ENCODE measurements around the gene TMEM256.

Gene TMEM256

DNA sequence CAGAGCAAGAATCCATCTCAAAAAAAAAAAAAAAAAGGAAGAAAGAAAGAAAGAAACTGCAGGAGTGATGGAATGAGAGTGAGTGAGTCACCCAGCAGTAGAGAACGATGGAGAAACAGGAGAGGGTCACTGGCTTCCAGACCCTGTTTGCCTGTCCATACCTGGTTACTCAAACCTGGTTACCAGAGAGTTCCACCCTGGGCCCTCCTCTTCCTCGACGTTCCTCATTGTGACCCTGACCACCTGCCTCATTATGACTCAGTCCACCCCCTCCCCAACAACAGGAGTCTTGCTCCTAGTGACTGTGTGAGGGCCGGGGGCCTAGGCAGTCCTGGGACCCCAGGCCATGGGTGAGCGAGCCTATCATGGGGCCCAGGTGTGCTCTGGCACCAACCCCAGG is 24.7 kb upstream of the TMEM256 start, which contains the start of gene SPEM3:
Gene SPEM3, plus strand, starts transcription at position 301 of the 400 bp plus-strand sequence. Its CDS starts 46 bp downstream, at position 347.
- DNase-seq: no peak

DNA sequence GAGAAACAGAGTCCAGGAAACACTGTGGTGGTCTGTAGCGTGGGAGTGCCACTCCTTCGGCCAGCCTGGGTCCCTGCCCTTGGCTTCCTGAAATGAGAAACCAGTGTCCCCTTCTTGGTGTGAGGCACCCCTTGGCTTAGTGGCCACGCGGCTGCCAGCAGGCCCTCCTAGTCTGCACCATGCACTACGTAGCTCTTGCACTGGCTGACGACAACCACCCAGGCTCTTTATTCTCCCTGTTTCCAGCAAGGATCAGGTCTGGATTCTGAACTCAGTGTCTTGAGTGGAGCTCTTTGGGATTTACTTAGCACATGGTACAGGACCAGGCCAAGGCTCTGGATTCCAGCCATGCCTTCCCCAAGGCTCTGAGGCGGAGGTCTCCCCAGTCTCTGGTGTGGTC is 23.7 kb upstream of the TMEM256 start:
- DNase-seq: no peak

DNA sequence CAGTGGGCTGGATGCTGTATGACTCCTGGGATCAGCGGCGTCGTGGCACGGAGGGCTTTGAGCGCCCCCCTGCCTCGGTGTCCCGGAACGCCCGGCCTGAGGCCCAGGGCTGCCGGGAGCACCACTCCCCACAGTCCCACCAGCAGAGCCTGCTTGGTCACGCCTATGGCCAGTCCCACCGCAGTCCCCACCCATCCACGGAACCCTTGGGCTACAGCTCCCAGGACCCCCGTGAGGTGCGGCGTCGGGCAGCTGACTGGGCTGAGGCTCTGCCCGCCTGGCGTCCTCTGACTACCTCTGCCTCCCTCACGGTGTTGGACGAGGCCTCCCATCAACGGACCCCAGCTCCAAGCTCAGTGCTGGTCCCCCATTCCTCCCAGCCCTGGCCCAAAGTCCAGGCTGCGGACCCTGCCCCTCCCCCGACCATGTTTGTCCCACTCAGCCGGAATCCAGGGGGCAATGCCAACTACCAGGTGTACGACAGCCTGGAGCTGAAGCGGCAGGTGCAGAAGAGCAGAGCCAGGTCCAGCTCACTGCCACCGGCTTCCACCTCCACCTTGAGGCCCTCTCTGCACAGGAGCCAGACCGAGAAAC is 23.1 kb upstream of the TMEM256 start:
- no peak for DNase-seq

DNA sequence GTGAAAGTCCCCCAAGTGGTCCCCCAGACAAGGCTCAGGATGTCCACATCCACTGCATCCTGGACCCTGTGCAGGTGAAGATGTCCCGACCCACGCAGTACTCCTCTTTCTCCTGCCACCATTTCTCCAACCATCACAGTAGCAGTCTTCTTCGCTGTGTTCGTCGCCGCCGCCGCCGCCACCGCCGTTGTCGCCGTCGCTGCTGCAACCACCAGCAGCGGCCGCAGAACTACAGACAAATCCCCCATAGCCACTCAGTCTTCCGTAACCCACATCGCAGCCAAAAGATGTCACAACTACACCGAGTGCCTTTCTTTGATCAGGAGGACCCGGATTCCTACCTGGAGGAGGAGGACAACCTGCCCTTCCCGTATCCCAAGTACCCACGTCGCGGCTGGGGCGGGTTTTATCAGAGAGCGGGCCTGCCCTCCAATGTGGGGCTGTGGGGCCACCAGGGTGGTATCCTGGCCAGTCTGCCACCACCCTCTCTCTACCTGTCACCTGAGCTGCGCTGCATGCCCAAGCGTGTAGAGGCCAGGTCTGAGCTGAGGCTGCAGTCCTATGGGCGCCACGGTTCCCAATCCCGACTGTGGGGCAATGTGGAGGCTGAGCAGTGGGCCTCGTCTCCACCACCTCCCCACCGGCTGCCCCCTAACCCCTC is 22.4 kb upstream of the TMEM256 start:
- DNase-seq: no peak

DNA sequence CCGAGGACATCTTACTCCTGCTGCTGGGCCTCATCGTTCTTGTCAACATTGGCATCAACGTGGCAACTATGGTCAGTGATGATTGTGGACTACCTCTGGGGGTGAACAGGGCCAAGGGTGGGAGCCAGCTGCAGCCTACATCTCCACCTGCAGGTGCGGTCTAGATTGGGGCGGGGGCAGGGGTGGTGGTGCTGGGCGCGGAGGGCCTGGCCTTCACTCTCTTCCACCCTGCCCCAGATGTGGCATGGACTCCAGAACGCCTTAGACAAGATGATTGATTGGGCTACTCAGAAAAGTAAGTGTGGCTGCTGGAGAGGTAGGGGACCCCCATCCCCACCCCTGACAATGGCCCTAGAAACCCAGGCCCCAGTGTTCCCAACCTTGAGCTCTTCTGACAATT is 21.9 kb upstream of the TMEM256 start:
- DNase-seq: no peak

DNA sequence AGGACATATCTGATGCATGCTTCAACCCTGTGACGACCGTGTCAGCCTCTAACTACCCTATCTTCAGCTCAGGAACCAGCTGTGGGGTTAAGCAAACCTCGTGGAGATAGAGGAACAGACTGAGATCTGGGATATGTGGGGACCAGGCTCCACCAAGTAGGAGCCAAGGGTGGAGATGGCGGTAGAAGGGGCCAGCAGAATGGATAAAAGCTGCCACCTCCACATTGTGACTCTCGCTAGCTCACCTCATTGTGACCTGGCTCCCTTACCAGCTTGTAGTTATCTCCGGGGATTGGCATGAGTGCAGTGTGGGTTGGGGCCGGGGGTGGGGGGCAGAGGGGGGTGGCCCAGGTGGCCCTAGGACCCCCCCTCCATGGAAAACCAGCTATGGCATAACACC is 21.4 kb upstream of the TMEM256 start, which contains the start of gene SPEM2:
Gene SPEM2, plus strand, starts transcription at position 301 of the 400 bp plus-strand sequence. Its CDS starts 73 bp downstream, at position 374.
- DNase-seq: no peak

DNA sequence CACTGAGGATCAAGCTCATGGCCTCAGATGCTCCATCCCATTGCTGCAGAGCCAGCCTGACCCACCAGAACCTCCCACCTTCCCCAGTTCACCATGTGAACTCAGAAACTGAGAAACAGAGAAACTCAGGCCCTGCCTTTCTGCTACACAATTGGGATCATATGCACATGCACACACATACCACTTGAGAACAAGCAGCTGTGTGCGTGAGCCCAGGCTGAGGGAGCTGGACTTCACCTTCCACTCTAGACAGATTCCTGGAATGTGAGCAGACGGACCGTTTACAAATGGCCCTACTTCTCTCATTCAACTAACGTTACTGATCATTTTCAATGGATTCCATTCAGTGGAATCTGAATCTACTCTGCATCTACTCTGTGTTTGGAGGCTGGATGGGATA is 19.8 kb upstream of the TMEM256 start:
- no peak for DNase-seq

DNA sequence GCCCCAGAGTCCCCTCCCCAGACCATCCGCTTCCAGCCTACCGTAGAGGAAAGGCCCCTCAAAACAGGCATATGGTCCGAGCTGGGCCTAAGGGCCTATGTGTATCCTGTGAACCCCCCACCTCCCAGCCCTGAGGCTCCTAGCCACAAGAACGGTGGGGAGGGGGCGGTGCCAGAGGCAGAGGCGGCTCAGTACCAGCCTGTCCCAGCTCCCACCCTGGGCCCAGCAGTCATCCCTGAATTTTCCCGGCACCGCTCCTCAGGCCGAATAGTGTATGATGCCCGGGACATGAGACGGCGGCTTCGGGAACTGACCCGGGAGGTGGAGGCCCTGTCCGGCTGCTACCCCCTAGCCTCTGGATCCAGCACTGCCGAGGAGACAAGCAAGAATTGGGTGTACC is 17.3 kb upstream of the TMEM256 start:
- DNase-seq: no peak

DNA sequence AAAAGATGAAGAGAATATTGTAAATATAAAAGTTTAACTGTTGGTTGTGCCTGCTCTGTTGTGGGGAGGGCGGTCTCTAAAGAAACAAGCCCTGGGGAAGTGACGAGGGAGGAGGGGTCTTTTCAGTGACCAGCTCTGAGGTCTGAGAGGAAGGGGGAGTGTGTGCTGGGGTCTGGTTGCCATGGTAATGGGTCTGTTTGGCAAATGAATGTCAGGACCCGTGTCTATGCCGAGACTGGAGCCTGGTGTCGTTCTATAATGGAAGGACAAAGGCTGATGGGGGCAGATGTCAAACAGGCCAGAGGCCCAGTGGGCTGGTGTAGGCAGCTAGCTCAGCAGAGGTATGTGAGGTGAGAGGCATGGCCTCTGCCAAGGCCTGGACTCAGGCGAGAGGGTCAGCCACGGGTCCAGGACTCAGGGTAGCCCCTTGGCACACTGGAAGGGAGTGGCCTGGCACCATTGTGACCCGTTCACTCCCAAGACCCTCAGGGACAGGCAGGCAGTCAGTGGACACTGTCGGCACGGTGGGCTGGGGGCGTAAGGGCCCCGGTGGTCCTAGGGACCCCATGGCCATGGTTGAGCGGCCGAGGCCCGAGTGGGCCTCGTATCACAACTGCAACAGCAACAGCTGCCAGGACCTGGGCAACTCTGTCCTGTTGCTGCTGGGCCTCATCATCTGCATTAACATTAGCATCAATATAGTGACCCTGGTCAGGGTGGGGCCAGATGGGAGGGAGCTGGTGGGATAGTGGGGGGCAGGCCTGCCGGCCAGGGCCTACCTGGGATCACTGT is 16.1 kb upstream of the TMEM256 start, which contains the start of gene SPEM1:
Gene SPEM1, plus strand, starts transcription at position 506 of the 792 bp plus-strand sequence. Its CDS starts 61 bp downstream, at position 567.
- DNase-seq: no peak

DNA sequence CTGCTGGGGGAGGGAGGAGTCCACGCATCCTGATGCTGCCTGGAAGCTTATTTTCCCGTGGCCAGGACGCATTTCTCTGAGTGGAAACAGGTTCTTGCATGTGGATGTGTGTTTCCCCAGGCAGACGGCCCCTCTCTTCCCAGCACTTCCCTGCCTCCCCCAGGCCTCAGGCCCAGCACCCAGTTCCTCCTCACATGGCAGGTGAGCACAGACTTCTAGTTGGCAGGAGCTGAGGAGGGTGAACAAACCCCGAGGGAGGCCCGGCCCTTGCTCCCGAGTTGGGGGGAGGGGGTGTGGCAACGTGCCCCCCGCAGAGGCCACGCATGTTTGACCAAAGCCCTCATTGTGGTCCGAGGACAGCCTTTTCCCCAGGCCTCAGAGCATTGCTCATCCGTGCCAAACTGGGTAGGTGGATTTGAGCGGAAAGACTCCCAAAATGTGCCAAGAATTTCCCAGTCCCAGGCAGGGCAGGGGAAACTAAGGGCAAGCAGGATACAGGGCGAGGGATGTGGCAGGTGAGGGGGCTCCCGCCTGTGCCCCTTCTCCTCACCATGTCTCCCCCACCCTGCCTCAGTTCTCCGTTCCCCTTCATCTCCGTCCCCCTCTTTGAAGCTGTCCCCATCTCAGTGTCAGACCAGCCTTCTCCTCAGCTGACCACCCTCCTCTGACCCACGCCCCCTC is 14.7 kb upstream of the TMEM256 start:
- no peak for DNase-seq

DNA sequence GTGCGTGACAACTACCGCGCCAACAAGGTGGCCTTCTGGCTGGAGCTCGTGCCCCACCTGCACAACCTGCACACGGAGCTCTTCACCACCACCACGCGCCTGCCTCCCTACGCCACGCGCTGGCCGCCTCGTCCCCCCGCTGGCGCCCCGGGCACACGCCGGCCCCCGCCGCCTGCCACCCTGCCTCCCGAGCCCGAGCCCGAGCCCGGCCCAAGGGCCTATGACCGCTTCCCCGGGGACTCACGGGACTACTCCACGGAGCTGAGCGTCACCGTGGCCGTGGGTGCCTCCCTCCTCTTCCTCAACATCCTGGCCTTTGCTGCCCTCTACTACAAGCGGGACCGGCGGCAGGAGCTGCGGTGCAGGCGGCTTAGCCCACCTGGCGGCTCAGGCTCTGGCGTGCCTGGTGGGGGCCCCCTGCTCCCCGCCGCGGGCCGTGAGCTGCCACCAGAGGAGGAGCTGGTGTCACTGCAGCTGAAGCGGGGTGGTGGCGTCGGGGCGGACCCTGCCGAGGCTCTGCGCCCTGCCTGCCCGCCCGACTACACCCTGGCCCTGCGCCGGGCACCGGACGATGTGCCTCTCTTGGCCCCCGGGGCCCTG is 13.3 kb upstream of the TMEM256 start:
- no peak for DNase-seq

DNA sequence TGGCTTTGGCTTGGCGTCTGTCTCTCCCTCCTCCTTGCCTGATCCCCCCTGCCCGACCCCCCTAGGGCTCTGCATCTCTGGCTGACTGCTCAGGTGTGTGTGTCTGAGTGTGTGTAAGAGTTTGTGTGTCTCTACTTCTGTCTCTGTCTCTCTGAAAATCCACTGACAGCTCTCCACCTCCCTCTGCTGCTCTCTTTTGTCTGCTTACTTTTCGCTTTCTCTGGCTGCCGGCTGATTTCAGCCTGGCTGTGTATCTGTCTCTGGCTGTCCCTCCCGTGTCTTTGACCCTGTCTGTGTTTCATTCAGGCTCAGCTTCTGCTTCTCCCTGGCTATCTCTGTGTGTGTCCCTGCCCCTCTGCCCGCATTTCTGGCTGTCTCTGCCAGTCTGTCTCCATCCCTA is 12.4 kb upstream of the TMEM256 start:
- no peak for DNase-seq

DNA sequence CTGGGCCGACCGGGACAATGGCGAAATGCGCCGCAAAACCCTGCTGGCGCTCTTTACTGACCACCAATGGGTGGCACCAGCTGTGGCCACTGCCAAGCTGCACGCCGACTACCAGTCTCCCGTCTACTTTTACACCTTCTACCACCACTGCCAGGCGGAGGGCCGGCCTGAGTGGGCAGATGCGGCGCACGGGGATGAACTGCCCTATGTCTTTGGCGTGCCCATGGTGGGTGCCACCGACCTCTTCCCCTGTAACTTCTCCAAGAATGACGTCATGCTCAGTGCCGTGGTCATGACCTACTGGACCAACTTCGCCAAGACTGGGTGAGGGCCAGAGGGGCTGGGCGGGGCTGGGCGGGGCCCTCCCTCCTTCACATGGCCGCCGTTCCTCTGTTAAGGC is 11.9 kb upstream of the TMEM256 start:
- DNase-seq: no peak

DNA sequence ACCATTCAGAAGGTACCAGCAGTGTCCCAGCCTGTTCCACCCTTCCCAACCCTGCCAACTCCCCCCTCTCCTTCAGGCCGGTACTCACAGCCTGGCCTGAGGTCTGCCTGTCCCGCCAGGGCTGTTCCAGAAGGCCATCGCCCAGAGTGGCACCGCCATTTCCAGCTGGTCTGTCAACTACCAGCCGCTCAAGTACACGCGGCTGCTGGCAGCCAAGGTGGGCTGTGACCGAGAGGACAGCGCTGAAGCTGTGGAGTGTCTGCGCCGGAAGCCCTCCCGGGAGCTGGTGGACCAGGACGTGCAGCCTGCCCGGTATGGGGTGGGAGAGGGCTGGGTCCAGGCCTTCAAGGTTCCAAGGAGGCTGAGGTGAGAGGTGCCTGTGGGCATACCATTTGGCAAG is 10.9 kb upstream of the TMEM256 start:
- DNase-seq: no peak

DNA sequence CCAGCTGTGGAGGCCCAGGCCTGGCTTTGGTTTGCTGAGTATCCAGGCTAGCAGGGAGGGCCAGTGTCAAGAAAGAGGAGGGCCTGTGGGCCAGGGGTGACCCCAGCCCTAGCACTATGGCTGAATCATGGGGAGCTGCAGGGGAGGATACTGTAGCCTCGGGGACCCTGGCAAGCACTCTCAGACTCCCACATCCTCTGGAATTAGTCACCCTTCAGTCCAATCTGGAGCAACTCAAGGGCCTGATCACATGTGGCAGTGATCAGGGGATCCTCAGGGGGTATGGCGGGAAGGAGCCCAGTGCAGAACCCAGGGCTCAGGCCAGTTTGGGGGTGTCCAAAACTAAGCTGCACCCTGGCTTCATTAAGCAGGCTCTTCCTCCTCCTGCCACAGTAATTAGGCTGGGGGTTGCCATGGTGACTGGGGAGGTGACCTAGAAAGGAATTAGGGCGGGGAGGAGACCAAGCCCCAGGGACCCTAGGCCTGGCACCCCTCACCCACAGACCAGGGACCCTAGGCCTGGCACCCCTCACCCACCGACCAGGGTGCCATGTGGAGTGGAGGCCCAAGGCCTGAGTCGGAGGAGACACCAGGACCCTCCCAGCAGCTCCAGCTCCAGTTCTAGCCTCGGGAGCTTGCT is 9.6 kb upstream of the TMEM256 start:
- DNase-seq: no peak

DNA sequence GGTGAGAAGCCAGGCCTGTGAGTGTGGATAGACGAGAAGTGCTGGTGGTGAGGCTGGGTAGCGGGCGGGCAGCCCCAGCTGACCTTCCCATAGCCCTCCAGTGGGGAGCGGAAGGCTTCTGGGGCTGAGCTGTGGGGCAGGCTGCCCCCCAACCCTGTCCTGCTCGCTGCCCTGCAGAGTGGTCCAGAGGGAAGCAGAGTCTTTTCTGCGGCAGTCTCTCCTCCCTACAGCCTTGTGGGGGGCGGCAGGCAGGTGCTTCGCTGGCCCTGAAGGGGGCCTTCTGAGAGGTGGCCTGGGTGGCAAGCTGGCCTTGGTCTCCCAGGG is 7.5 kb upstream of the TMEM256 start:
- DNase-seq: no peak

DNA sequence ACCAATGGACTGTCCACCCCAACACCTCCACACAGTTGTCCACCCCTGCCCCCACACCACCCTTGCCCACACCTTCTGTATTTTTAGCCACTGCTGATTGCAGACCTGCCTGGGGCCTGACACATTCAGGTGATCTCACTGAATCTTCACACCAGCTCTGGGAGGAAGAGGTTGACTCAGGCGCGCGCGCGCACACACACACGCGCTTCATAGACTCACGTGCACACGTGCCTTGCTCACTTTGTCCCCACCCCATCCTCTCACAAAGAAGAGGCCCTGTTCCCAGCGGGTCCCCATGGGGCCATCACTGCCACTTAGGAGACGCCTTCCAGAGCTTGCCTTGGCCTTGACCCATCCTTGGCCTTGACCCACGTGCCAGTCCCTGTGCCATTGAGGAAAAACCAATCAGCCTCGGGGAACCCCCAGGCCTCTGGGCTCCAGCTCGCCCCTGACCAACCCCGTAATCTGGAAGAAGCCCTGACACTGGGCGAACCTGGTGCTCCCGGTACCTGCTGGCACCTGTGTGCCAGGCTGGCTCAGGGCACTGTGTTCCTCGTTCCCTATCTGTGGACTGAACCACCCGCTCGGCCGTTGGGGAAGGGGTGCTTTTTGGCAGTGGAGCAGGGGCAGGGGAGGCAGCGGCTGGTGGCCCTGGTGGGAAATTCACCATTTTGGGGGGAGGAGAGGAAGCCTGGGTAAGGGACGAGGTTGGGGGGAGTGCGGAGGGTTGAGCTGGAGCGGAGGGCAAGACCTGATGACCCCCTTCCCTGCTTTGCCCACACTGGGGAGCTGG is 6.9 kb upstream of the TMEM256 start:
- DNase-seq: peak; percentile 17

DNA sequence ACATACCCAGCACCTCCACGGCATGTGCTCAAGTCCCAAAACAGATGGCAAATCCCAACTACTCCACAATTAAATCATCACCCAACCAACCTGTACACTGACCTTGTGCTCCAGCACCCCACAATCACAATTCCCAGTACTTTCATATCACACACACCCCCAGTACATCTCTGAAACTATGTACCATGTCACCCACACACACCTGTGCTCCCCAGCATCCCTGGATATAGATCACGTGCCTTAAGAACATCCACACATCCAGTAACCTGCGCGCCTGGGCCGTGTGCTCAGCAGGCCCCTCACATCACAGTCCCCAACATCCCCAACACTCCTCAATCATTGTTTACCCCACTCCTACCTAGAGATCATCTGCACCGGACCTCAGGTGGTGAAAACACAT is 5.8 kb upstream of the TMEM256 start:
- DNase-seq: no peak

DNA sequence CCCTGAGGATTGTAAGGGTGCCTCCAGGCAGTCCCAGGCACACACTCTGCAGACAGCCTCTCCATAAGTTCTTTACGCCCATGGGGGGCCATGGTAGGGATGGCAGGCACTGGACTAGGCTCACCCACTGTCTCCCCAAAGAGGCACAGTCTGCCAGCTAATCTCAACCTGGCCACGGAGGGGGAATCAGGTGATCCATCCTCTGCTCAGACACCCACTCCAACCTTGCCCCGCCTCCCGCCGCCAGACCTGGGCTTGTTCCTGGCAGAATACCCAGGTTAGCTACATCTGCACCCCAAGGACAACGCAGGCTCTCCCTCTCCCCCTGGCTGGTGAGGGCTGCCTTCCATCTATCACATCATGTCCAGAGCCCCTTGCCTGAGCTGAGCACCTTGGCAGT is 5.0 kb upstream of the TMEM256 start:
- DNase-seq: no peak

DNA sequence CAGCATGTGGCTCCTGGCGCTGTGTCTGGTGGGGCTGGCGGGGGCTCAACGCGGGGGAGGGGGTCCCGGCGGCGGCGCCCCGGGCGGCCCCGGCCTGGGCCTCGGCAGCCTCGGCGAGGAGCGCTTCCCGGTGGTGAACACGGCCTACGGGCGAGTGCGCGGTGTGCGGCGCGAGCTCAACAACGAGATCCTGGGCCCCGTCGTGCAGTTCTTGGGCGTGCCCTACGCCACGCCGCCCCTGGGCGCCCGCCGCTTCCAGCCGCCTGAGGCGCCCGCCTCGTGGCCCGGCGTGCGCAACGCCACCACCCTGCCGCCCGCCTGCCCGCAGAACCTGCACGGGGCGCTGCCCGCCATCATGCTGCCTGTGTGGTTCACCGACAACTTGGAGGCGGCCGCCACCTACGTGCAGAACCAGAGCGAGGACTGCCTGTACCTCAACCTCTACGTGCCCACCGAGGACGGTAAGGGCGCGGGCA is 4.4 kb upstream of the TMEM256 start:
- peak; percentile 25 for DNase-seq

DNA sequence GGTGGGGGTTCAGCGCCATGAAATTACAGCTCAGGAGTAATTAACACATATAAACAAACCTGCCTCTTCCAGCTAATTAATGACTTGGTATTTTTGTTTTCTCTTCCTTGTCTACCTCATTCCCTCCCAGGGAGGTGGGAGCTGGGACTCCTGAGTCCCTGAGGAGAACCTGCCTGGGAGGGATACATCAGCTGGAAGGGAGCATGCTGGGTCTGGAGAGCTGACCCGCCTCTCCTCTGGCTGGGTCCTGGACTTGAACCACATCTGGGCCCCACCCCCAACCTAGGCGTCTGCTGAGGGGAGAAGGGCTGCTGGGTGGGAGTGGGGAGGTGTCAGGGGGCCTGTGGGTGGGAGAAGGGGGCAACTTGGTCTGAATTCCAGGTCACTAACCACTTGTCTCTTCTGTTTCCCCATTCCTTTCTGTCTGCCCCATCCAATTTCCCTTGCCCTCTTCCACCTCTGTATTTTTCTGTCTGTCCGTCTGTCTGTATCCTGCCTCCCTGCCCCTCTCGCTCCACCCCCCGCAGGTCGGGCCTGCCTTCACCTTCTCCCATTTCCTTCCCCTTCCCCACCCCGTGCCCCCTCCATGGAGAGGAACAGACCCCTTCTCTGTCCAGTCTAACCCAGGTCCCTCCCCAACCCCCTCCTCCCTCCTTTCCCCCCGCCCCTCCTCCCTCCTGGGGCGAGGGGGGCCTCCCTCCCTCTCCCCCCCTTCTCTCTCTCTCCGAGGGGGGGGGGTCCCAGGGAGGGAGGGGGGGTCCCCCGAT is 3.8 kb upstream of the TMEM256 start, which contains the start of gene NLGN2:
Gene NLGN2, plus strand, starts transcription at position 361 of the 767 bp plus-strand sequence. CDS start 411 bp downstream, outside the sequence.
- DNase-seq: no peak

Measured in activated CD4-positive, alpha-beta T cell treated with anti-CD3 and anti-CD28 coated beads for 48 hours (primary cell).